Fibroblast of lung (primary cell): ENCODE measurements around the gene SKP1.

Experiments
- CTCF ChIP-seq, 2 donors: IDR thresholded peaks in 1 of 2; conservative IDR thresholded peaks in 1 of 2; 1 replicate in 1 of 2; 2 replicates in 1 of 2; pipeline ENCODE4 v1.5.1; 2011 to 2012; ENCODE audit warnings: low read length in 2 of 2, control low read depth in 1 of 2, inconsistent platforms in 1 of 2, low read depth in 1 of 2, mild to moderate bottlenecking in 1 of 2
- EZH2 ChIP-seq: IDR thresholded peaks from 2 replicates; pipeline ENCODE4 v1.5.1; 2012; ENCODE audit warnings: low read length, control low read depth, mild to moderate bottlenecking; ENCODE audit errors: missing control alignments

DNA sequence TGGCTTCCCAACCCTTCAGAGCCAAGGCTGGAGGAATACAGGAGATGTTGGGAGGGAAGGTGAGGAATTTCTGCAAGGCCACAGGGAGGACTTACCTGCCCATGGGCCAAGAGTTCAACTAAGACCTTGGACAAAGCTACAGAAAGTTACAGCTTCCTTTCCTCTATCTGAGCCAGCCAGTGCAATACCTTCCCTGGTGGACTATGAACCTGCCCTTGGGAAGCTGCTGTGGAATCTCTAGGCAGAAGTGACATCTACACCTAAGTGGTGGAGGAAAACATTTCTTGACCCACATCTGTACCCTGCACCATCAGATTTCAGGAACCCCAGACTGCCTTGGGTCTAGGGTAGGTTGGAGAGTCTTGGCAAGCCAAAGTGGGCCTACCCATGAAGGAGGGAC lies 6.7 kb upstream of the SKP1 start:
- TF ChIP-seq CTCF (conservative IDR thresholded peaks at IDR 0.05 in 1 of 2, IDR thresholded peaks at IDR 0.05 in 1 of 2; ENCODE audit: low read depth in 1 of 2, low read length in 2 of 2) (no peak), EZH2 (no peak)
